CD4-positive, alpha-beta T cell treated with Interleukin-2 at 100 ng/mL for 4 hours (primary cell): ENCODE data around the gene HOXA4.
A peak's percentile ranks its signal among the peaks of the same experiment; 100 is the strongest.

ENCODE experiments used
- DNase-seq: peaks from one replicate; pipeline ENCODE4 v3.0.0-alpha.2; 2020; ENCODE audit warnings: low spot score

Gene HOXA4

DNA sequence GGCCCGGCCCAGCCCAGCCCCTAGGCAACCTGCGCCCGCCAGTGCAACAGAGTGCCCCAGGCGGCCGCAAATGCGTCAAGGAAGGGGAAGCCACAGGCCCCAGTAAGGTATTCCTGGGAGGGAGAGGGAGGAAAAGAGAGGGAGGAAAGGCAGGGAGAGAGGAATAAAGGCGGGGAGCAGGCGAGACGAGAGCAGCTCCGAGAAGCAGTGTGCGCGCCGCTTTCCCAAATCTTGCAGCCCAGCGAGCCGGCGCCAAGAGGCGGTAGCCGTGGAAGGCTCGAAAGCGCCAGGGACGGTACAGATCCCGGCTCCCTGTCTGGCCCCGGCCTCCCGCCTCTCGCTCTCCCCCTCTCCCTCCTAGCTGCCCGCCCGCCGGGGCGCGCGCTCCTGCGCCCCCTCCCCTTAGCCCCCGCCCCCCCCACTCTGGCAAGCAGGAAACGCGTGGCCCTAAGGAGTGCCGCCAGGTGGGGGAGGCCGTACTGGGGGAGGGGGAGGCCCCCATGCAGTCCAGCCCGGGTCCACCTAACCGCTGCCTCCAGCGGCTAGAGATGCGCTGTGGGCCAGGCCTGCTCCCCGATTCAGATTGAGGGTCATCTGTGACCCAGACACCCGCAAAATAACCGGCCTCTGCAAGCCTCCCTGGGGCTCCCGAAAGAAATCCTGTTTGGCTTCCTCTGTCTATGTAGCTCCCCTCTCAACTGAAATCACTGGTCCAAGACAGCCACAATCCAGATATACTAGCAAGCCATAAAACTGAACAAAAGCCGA is 39.3 kb upstream of the HOXA4 start:
- DNase-seq: no peak

DNA sequence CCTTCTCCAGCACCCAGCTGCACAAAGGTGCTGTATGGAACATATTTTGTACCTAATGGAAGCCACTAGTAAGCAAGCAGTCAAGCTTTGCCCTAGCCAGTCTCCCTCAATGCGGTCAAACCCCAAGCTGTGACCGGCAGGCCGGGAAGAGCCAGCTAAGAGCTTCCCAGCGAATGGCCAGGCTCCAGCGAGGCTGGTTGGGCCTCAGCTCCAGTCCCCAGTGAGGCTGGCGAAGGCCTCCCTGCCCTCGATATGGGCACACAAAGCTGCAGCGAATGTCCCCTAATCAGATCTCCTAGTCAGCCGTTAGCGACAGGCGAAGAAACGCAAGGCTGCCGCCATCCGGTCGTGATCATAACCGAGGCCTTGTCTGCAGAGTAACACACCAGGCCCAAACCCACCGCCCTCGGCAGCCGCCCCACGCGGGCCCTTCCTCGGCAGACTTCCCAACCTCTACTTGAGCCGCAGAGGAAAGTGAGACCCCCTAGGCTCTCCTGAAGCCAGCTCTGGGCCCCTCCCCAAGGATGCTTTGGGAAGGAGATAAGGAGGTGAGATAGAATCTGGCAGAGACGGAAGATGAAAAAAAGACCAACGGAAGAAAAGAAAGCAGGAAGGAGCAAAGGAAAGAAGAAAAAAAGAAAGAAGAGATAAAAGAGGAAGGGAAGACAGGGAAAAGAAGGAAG is 37.8 kb upstream of the HOXA4 start:
- DNase-seq: no peak

DNA sequence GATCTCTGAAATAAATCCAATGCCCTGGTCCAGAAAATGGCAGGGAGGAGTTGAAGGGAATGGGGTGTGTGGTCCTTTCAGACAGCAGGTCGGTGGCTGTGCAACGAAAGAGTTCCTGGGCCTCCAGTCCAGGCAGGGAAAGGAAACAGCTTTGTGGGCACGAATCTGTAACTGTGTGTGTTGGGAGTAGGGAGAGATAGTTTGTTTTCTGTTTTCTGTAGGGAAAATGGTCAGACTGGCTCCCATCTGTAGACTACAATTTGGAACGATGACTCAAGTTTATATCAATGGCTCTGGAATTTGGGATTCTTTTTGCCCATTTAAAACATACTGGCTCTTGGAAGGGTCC is 37.3 kb upstream of the HOXA4 start:
- no peak for DNase-seq

DNA sequence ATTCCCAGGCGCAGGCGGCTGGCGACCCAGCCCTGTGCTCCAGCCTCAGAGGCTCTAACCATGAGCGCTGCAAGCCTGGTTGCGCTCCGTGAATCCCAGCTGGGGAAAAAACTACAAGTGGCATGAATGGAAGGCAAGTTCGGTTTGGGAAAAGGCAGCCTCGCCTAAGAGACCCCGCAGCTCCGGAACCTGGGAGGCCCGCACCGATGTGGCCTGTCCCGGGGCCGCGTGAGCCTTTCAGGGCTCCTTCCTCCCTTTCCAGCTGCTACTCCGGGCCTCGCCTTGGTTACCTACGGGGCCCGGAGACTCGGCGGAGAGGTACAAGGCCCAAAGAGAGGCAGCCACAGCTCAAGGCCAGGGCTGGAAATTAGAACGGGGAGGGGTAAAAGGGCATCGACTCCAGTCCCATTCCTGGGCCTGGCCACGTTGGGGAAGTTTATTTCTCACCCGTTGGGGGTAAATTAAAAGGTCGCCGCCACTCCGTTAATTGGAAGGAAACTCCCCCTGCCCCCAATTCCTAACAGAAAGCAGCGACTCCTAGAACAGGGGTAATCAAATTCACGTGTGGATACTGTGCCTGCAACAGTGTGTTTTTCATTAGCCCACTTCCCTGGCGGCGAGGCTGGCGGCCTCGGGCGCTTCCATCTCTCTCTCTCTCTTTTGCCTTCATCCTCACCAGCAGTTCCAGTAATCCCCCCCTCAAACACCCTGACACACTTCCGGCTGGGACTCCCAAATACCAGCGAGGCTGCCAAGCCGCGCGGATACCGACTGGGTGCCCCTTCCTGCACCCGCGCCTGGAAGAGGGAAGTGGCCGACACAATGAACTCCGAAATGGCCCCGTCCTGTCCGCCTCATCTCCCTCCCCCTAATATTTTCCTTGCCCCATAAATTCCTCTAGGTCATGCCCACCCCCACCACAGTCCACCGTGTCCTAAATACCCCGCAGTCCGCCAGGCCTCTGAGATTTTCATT is 36.3 kb upstream of the HOXA4 start:
- DNase-seq: no peak

DNA sequence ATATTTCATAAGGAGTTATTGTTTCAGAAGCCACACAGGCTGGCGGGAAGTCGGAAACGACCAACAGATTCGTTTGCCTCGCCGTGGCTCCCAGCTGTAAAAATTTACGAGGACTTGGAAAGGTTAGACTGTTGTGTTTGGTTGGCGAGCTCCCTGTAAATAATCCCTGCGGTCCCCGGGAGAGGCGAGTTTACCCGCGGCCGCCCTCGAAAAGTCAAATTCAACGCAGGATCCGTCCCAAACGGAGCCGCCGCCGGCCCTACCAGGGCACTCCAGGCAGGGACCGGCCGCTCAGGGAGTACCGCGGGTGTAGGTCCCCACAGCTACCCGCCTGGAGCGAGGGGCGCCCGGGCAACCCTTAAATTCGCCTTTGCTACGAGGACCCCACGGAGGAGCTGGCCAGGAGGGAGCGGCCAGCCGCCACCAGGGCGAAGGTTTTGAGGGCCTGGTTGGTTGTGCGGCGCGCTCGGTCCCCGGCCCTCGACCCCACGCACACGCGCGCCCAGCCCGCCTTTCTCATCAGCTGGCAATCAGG is 35.5 kb upstream of the HOXA4 start:
- no peak for DNase-seq

DNA sequence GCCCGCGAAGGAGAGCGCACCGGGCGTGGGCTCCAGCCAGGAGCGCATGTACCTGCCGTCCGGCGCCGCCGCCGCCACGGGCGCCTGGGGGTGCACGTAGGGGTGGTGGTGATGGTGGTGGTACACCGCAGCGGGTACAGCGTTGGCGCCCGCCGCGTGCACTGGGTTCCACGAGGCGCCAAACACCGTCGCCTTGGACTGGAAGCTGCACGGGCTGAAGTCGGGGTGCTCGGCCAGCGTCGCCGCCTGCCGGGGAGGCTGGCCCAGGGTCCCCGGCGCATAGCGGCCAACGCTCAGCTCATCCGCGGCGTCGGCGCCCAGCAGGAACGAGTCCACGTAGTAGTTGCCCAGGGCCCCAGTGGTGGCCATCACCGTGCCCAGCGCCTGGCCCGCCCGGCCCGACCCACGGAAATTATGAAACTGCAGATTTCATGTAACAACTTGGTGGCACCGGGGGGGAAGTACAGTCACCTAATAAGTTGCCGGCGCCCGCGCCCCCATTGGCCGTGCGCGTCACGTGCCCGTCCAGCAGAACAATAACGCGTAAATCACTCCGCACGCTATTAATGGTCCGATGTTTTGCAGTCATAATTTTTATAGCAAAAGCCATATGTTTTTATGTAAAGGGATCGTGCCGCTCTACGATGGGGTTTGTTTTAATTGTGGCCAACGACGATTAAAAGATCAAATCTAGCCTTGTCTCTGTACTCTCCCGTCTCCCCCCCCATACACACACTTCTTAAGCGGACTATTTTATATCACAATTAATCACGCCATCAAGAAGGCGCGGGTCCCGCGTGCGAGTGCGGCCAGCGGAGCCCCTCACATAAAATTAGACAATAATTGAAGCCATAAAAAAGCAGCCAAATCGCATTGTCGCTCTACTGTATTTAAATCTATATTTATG is 34.8 kb upstream of the HOXA4 start, which contains the start of gene HOXA9:
TSS of gene HOXA9 (minus strand) at position 449 of the 907 bp plus-strand sequence. CDS start at position 369, 80 bp downstream.
- DNase-seq: no peak

DNA sequence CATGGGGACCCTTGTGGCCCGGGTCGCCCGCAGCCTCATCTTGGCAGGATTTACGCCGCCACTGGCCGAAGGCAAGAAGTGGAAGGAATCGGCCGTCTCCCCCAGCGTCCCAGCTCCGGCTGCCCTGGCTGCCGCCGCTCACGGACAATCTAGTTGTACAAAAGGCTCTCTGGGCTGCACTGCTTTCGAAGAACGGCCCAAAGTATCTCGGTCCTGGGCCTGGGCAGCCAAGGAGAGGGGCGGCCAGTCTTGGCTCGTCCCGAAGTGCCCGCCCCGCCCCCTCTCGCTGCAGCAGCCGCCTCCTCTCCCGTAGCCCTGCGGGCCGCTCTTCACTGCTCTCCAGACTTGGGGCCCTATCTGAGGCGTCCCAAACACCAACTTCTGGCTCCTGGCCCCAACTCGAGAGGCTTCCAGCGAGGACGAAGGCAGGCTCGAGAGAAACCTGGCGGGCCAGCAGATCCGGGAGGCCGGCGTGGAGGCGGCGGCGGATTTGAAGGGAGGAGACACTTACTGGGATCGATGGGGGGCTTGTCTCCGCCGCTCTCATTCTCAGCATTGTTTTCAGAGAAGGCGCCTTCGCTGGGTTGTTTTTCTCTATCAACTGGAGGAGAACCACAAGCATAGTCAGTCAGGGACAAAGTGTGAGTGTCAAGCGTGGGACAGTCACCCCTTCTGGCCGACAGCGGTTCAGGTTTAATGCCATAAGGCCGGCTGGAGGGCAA is 34.0 kb upstream of the HOXA4 start:
- no peak for DNase-seq

DNA sequence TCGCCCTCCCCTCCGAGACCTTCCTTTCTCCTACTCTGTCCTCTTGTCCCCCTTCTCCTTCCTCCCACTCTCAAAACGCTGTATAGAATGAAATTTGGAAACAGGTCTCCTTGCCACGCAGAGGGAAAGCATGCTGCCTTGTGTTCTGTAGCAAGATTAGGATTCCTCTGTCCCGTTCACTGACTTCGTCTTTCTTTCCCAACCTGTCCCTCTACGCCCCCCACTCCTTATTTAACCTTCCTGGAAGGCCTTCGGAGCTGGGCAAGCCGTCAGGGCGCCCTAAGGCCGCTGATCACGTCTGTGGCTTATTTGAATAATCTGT is 33.4 kb upstream of the HOXA4 start:
- no peak for DNase-seq

DNA sequence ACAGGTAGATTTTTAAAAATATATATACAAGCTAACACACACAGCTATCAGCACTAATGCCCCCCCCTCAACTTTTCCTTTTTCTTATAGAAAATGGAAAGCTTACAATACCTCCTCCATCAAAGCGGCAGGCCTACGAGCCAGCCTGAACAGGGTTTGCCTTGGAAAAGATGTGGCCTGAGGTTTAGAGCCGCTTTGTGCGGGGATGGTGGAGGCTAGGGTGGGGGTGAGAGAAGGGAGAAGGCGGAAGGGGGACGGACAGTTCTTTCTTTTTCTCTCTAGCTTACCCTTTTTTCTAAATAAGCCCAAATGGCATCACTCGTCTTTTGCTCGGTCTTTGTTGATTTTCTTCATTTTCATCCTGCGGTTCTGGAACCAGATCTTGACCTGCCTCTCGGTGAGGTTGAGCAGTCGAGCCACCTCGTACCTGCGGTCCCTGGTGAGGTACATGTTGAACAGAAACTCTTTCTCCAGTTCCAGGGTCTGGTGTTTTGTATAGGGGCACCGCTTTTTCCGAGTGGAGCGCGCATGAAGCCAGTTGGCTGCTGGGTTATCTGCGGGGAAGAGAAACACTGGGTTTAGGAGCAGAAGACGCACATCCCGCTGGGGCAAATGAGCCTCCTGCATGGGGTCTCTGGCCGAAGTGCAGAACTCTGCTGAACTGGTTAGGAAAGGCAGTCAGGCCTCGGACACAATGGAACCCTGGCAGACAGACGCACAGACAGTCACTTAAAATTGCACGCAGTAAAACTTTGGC is 32.9 kb upstream of the HOXA4 start:
- DNase-seq: no peak

DNA sequence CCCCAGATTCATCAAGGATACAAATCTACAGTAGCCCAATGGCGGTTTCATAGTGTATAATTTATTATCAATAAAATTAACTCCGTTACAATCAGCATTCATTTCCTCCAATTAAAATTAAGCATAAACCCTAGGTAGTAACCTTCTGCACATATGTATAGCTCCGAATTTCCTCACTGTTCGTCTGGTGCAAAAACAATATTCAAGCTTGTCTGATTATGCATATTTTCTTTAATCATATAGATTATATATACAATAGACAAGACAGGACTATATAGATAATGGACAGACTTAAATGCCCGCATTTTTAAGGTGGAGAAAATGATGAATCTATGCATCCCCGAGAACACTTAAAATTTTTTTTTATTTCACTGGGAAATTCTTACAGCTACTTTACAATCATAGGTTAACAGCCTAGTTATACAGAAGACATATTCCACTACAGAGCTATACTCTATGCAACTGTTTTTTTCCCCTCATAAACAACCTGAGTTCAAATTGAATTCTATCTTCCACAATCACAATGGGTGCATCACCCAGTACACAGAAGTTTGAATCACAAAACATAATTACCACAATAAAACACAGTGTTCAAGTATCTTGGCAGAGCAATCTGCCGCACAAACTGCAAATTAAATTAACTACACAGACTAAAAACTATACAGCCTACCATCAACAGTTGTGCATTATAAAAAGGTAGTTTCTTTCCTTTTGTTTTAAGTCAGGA is 32.2 kb upstream of the HOXA4 start:
- DNase-seq: no peak

DNA sequence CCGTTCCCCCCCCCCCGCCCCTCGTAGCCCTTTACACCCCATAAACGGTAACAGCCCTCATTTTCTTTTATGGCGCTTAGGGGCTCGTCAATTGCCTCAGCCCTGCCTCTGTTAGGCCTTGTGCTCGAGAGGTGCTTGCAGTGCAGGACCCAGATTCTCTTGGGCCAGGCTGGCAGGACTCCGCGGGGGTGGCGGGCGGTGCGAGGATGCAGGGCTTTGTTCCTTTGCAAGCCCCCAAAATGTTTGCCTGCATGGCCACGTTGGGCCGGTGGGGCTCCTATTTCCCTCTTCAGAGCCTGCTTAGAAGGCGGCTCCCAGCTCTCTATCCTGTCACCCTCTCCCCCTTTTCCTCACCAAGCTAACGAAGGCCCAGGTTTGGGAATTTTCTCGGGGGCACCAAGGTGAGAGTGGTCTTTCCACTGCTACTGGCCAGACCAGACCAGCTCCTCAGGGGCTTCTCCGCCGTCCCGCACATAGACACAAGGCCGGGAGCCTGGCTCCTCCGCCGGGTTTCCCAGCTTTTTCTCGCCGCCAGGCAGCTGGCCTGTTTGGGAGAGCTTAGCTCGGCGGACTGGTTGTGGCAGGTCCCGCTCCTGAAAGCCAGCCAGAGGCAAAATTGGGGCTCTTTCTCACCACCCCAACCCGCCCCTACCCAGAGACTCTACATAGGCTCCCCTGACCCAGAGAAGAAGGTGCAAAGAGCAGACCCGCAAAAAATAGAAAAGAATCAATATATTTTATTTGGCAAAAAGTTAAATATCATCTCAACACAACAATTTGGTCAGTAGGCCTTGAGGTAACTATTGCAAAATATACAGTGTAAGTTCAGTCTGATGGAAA is 31.4 kb upstream of the HOXA4 start:
- DNase-seq: no peak

DNA sequence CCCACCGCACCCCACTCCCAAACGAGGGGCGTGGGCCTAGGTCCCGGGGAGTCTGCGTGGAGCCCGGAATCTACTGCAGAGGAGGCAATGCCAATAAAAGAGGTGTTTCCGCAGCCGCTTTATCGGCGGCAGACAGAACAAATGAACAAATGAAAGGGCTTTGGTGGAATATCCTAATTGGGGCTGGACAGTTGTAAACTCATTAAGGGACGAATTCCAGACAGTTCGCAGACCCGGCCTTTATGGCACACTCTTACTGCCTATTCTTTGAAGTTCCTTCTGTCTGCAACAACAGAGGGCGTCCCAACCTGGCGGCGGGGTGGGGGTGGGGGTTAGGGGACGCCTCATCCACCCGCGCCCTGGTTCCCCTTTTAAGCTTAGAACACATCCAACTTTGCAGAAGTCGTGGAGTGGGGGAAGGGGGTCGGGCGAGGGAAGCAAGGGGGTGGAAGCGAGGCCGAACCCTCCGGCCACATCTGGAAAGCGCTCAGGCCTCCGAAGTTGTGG is 30.7 kb upstream of the HOXA4 start:
- no peak for DNase-seq

DNA sequence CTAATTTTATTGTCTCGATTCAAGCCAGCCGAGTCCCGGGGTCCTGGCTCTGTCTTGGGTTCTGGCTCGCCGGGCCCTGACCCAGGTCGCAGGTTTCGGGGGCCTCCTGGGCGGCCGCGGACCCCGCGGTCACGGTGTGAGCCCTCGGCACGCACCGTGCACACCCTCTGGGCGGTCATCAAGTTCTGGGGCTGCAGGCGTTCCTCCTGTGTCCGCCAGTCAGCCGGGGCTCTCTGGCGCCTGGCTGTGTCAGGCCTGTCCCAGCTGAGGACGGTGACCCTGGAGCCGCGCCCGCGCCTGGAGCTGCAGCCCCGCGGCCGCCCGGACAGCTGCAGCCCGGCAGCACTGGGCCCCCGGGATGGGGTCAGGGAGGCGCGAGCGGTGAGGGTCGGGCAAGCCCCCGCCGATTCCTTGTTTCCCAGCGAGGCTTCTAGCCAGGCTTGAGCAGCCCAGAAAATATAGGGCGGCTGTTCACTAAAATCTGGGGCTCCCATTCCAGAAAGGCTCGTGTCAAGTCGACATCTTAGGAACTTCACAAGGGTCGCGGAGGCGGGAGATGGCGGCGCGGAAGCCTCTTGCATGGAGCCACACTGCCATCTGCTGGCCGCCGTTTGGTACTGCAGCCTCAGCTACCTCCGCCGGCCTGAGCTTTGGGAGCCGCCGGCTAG is 30.1 kb upstream of the HOXA4 start:
- DNase-seq: peak; percentile 88

DNA sequence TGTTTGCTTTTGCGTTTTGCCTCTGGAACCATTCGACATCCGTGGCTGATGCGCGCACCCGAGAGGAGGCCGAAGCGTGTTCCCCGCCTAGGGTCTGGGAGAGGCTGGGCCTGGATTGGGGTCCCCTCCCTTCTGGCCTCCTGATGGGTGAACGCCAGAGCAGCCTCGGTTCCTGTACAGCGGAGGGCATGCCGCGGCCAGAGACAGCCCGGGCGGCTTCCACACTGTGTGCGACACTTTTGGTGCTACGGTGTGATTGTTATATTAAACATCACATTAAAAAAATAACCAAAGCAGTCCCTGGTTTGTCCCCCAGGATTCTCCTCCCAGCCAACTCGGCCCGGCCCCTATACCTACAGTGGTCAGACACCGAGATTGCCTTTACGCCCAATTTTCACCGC is 29.6 kb upstream of the HOXA4 start:
- DNase-seq: no peak

DNA sequence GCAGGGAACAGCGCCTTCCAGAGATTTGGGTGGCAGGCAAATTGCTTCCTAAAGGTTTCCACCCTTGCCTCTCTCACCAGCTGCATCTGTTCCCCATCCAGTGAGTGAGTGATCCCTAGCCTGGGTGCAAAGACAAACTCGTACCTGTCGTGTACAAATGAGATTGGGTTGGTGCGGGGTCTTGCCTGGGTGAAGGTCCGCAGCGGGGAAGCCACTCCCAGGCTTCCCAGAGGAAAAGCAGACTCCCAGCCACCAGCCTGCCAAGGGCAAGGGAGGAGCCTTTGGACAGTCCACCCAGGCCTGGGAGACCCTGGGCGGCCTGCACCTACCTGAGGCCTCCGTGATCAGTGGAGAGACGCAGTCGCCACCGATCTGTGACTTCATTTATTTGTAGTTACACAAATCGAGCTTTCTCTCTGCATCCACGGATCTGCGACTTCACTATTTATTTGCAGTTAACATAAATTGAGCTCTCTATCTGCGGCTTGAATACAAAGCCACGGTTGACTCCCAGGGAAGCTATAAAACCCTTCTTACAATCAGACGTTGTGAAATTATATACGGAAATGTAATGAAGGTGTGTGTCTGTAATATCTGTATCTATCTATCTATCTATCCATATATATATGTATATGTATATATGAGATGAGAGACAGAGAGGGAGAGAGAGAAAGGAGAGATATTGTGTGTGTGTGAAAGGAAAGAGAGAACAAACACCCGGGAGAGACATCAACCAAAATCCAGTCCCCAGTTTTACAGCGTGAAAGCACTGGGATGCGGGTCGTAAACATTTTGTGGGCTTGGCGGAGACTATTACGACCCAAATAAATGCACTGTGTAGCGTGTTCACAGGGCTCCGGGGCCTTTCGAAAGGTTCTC is 28.9 kb upstream of the HOXA4 start:
- DNase-seq: no peak

DNA sequence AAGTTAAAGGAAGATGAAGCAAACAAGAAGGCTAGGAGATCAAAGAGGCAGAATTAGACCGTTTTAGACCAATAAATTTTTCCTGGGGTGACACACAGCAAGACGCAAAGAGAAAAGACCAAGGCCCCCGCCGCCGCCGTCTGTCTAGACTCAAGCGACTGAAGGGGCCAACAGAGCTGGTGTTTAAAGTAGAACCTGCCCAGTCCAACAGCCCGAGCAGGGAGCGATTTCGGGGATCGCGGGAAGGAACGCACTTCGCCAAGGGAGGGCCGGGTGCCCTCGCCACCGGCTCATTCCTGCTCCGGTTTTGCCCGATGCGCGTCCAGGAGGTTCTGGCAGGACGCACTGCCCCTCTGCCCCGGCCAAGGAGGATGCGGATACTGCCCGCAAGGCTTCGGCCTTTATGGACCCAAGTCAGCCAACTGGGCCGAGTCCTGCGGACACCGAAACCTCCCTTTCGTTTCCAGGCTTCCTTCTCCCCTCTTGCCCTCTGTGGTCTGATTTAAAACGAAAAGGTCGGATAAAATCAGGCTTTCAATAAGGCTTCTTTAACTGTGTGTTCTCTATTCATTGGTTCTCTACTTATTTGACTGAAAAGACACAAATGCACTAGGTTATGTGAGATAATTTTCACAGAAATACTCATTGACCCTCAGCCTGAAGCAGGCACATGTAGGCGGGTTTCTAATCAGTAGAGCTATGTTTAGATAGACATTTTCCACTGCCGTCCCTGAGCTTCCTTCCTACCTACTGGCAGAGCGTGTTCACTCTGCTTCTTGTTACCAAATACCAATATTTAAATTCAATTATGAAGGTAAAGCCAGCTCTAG is 28.1 kb upstream of the HOXA4 start:
- no peak for DNase-seq
